NB4 (cell line): Measurements from ENCODE around the gene DNASE1L3.

Experiments
- DNase-seq: peaks from one replicate; pipeline ENCODE4 v3.0.0; 2010; ENCODE audit warnings: low read depth
- H3K4me3 ChIP-seq: one replicate; pipeline ENCODE4 v1.5.1; 2011; ENCODE audit warnings: mild to moderate bottlenecking, low read depth, low read length, moderate library complexity
- CTCF ChIP-seq: IDR thresholded peaks from one replicate; pipeline ENCODE4 v1.5.1; 2012; ENCODE audit warnings: low read depth, low read length
- MAX ChIP-seq: IDR thresholded peaks from 2 replicates; pipeline ENCODE4 v1.6.1; 2011; ENCODE audit warnings: low read depth, low read length
- MYC ChIP-seq: IDR thresholded peaks from 2 replicates; pipeline ENCODE4 v1.6.1; 2011; ENCODE audit warnings: low read depth, low read length
- POLR2A ChIP-seq: IDR thresholded peaks from 2 replicates; pipeline ENCODE4 v1.6.1; 2011; ENCODE audit warnings: mild to moderate bottlenecking; ENCODE audit not compliant: insufficient read length; ENCODE audit errors: extremely low read depth

DNASE1L3 gene

DNA sequence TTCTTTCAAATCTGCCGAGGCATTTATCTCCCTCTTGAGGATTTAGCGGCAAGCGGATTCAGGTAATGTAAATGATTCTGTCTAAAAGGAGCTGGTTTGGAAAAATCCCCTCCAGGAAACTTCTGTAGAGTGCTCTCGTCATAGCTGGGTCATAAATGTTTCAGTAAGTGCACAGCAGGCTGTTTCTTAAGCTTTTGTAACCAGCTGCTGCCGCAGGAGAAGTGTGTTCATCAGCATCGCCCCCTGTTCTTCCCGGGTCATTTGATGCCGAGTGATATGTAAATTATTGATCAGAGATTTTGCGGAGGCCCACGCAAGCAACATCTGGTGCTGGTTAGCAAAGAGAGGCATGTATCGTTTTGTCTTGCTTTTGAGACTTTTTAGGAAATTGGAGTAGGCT is 53.1 kb downstream of the DNASE1L3 start:
- DNase-seq = no peak

DNA sequence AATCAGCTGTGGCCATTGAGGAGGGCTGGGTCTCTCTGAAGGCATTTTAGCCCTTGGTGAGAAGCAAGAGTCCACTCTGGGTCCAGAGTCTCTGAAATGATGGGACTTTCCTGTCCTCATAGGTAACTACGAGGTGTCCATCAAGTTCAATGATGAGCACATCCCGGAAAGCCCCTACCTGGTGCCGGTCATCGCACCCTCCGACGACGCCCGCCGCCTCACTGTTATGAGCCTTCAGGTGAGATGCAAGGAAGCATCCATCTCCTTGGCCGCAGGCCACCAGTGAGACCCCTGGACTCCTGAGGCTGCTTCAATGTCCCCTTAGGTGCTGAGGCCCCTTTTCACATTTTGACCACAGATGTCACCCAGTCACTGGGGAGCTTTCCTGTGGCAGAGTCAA is 54.9 kb downstream of the DNASE1L3 start:
- DNase-seq = no peak
- H3K4me3 ChIP-seq = no peak overlapping the region
- TF ChIP-seq POLR2A (no peak), MAX (no peak), CTCF (no peak), MYC (no peak)

More for the DNA sequence above, 53.1 kb downstream of the DNASE1L3 start:
- TF ChIP-seq CTCF (no peak), POLR2A (no peak)
- no peak overlapping the region for H3K4me3 ChIP-seq

DNA sequence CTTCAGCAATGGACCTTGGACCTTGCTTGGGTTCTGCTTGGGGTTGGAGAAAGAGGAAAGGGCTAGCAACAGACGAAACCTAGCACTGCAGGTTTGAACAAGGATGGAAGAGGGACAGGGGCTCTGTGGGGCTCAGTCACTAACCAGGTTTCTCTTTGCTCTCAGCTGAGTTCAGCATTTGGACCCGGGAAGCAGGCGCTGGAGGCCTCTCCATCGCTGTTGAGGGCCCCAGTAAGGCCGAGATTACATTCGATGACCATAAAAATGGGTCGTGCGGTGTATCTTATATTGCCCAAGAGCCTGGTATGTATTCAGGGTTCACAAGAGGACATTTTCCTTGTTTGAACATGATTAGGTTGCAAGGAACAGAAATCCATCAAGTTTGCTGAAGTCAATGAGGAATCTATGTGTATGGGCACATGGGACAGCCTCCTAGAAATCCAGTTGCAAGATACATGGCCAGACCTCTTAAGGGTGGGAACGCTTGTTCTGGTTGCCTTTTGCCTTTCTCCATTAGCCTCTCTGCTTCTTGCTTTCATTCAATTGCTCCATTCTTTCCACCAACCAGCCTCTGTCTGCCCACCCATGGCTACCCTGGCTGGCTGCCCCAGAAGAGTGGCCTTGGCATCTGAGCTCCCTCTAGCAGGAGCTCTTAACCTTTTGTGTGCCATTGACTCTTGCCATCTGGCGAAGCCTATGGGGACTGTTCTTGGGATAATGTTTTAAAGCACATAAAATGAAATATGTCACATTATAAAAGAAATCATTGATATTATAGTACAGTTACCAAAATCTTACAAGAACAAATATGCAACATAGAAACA is 55.9 kb downstream of the DNASE1L3 start:
- H3K4me3 ChIP-seq = no peak overlapping the region
- TF ChIP-seq MYC (no peak), POLR2A (no peak), CTCF (no peak), MAX (no peak)
- no peak for DNase-seq

DNA sequence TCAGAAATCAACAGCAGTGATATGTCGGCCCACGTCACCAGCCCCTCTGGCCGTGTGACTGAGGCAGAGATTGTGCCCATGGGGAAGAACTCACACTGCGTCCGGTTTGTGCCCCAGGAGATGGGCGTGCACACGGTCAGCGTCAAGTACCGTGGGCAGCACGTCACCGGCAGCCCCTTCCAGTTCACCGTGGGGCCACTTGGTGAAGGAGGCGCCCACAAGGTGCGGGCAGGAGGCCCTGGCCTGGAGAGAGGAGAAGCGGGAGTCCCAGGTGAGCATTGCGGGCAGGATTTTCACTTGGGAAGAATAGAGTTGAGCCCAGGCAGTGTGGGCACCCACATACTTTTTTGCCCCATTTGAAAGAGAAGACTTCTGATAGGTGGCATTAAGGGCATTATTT is 57.4 kb downstream of the DNASE1L3 start:
- TF ChIP-seq MYC (no peak), MAX (no peak), CTCF (no peak), POLR2A (no peak)
- no peak overlapping the region for H3K4me3 ChIP-seq
- no peak for DNase-seq

DNA sequence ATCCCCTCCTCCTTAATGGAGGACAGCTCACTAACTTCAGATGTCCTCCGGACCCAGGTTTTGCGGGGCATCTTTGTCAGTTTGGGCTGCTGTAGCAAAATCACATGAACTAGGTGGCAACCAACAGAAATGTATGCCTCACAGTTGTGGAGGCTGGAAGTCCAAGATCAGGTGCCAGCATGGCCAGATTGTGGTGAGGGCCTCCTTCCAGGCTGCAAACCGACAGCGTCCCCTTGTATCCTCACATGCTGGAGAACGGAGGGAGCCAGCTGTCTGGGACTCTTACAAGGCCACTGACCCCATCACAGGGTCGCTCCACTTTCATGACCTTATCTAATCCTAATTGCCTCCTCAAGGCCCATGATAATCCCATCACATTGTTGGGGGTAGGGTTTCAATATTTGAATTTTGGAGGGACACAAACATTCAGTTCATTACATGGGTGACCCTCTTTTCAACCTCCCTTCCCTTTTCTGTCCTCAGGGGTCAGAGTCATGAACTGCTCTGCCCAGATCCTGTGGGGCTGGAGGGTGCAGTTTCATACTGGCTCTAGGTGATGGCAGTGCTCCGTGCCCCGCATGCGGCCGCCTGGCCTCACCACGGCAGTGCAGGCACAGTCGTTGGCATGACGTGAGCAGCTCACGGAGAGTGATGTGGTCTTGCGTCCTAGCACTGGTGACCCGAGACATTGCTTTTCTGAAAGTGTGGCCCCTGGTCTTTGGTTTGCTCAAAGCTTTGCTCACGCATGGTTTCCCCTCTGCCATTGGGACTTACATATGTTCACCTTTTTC is 58.4 kb downstream of the DNASE1L3 start:
- no peak overlapping the region for H3K4me3 ChIP-seq
- DNase-seq = no peak
- no peak for TF ChIP-seq MAX
- TF ChIP-seq CTCF = no peak
- TF ChIP-seq POLR2A = no peak
- no peak for TF ChIP-seq MYC
